RPMI7951 (cell line): ENCODE measurements around the gene PSMB8. TPM values are rescaled to one million over a fixed set of nuclear protein-coding genes. Genes with fewer than 3 reads are reported as not detected.
"Not testable (repeated sequence)": the region's sequence is repeated elsewhere in the genome, so short reads cannot be mapped to it uniquely, and the experiment has no call there.

Experiments
- DNase-seq: peaks from one replicate; pipeline ENCODE4 v3.0.0-alpha.2; 2012; ENCODE audit warnings: low read depth
- total RNA-seq: library from RNA; depleted of rRNA; stranded (reverse); fragments of >200 nt; shearing (Covaris generic); gene quantifications from 2 replicates; pipeline ENCODE4 v1.2.3, GENCODE V29; 2014; rRNA removed

The PSMB8 gene
- total RNA-seq = 141 and 189 TPM in 2 replicates

DNA sequence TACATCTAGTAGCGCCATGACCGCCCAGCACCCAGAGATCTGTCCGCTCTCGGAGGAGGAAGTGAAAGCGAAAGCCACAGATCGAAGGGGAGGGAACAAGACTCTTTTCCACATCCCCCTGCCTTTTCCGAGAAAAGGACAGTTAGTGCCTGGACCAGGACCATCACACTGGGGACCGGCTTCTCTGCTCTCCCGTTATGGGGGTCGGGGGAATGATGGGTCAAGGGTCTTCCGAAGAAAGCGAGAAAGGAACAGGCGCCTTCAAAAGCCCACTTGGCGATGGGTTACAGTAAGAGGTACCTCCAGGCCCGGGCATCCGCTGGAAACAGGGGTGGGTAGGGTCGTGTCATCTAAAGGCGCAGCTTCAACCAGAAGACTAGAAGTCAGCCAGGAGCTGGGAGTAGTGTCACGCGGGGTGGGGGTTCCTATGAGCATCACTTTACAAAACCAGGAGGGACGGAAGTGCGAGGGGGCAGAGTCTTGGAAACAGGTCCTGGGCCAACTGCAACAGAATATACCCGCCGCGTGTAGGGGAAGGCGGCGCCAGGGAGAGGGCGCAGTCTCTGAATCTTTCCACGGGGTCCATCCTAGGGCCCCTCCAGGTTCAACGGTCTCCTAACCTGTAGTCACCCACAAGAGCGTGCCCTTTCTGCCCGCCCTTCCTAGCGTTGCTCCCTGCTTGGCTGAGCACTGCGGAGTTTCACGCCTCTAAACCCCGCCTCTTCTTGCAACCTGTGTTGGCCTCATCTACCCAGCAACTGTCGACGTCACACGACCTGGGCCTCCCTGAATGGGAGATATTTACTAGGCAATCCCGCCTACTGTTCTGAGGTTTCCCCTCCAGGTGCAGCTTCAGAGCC lies at the start of gene PSMB8:
Gene PSMB8, minus strand, starts transcription at position 69 of the 860 bp plus-strand sequence. Its CDS starts 51 bp downstream, at position 18.
- DNase-seq = peak; percentile 92

DNA sequence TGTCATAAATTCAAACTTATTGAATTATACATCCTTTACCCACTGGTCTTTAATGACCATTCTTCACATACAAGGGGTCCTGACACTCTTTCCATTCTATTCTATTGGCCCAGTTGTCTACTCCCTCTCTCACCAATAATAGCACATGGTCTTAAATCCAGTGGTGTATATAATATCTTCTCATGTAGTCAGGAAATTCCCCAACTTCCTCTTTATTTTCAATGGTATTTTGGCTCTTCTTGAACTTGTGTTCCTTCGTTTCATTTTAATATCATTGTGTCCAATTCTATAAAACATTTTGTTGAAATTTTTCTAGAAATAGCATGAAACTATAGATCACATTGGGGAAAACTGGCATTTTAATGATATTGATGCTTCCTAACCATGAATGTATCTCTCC lies 47.0 kb upstream of the PSMB8 start:
- no peak for DNase-seq

DNA sequence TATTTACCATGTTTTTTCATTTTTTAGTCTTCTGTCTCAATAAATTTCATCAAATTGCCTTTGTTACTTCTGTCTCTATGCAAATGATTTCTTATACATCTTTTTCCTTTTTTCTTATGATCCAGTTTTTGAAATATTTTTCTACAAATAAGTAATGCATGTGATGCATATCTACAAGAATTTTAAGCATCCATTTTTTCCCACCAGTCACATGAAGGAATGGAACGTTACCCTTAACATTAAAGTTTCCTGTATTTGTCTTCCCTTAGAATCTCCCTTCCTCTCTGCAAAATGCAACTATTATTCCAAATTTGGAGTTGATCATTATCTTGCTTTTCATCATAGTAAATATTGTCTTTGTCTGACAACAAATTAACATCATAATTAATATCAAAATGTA lies 45.7 kb upstream of the PSMB8 start:
- DNase-seq = no peak

DNA sequence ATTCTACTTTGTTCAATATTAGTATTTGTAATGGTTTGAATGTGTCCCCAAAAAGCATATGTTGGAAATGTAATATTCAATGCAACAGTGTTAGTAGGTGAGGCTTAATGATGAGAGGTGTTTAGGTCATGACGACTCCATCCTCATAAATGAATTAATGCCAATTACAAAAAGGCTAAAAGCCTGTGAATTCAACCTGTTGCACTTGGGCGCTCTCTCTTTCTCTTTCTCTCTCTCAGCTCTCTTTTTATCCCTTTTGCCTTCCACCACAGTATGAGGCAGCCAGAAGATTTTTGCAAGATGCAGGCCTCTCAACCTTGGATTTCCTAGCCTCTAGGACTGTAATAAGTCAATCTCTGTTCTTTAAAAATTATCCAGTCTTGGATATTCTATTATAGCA lies 44.7 kb upstream of the PSMB8 start:
- no peak for DNase-seq

DNA sequence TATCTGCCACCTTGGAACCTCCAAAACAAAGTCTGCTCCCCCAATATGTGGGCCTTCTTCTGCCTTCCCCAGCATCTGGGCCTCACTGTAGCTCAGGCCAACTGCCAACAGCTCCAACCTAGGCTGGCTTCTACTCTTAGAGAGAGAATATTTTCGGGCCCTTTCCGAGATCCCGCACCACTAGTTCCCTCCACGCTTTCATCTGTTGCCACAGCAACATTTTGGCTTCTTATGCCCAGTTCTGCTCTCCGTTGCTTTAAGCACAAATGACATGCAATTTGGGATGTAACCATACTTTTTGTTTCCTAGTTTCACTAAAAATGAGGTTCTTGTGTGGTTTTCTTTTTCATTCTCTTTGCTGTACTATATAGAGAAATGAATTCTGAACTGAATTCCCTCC lies 43.8 kb upstream of the PSMB8 start:
- no peak for DNase-seq

DNA sequence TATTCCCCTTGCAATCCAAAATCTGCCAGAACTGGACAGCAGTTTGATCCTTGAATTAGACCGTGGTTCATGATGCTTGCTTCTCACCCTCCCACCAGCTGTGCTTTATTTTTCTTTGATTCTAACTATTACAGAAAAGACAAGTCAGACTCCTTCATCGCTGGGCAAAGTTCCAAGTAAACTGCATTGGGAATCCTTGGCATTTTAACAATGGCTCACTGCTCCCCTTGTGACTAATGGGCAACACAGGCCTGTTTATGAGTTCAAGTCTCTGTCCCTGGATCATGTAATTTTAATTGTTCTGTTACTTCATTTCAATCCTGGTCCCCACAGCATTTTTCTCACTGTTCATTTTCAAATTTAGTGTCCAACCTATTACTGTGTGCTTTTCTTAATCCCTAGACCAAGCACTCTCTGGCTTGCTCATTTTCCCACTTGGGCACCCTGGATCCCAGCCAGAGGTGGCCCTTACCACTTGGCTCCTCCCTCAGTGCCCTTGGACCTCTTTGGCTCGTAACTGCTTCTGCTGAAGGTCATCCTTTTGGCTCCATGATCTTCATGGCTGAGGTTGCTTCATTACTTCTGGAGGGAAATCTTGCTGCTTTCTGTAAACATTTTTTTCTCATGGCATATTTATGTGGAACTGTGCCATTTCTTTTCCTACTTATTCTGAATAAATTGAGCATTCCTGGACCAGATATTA lies 43.0 kb upstream of the PSMB8 start:
- peak; percentile 67 for DNase-seq

DNA sequence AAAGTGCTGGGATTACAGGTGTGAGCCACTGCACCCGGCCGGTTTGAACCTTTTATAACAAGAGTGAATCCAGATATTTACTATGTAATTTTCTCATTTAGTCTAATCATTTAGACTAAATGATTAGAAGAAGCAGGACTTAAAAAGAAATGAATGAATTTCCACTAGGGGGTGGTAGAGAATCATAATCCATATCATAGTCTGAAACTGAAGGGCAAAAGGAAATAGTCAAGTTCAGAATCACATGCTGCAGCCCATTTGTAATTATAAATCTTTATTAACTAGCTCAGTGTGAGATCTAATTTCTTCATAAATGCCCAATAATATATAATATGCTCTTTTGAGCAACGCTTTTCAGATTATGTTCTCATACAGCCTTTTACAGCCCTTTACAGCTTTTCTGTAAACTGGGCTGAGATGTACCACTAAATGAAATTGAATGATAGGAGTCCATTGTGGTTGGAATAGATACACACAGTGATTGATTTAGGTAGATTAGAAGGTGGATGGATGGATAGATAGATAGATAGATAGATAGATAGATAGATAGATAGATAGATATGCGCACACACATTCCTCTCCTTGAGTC lies 41.9 kb upstream of the PSMB8 start:
- DNase-seq = peak; percentile 73

DNA sequence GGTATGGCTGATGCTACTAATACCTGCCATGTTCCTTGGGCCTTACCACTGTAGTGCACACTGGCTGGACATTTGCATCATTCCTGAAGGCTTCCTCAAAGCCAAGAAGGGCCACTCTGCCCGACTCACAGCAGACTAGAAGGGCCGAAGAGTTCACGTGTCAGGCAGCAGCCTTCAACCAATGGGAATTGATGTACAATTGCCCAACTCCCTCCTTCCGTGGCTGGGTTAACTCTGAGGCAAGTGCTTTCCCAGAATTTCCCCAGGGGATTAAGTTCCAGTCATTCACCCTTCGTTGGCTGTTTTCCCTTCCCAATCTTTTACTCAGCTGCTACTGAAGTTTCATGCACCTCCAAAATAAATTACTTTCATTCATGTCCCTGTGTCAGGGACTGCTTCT lies 39.9 kb upstream of the PSMB8 start:
- peak; percentile 66 for DNase-seq

DNA sequence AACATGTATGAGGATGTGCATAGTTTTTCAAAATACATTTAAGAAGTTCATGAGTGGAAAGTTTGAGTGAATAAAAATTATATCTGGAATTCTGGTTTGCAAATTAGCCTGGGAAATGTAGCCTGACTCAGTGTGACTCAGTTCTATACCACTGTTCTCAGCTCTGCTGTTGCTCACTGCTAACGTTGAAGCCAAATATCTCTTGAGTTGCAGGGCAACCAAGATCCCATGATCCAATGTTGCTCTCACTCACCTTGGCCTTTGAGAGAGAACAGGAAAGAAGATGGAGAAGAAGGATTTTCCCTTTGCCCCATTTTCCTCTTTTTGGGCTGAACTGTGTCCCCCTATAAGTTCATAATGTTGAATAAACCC lies 39.0 kb upstream of the PSMB8 start:
- peak; percentile 25 for DNase-seq

DNA sequence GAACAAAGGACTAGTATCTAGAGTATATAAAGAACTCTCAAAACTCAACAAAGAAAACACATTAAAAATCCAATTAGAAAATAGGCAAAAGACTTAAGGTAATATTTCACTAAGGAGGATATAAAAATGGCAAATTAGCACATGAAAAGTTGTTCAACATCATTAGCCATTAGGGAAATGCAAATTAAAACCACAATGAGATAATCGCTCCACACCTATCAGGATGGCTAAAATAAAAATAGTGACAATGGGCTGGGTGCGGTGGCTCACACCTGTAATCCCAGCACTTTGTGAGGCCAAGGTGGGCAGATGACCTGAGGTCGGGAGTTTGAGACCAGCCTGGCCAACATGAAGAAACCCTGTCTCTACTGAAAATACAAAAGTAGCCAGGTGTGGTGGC lies 37.1 kb upstream of the PSMB8 start:
- DNase-seq = not testable (repeated sequence)

DNA sequence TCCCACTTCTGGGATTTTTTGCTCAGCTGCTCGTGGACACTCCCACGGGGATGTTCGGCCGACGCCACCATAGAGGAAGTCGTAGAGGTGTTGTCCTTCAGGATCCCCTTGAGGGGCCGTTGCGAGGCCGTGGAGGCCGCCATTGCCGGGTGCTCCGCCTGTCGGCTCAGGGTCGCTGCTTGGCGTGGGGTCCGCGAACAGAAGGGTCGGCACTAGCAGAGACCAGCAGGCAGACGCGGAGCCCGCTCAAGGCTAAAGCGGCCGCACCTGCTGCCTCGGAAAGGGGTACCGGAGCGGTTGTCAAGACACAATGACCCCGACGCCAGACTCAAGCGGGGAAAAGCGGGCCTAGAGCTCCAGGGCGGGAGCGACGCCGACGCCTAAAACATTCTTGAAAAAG lies 35.8 kb upstream of the PSMB8 start:
- DNase-seq = no peak

DNA sequence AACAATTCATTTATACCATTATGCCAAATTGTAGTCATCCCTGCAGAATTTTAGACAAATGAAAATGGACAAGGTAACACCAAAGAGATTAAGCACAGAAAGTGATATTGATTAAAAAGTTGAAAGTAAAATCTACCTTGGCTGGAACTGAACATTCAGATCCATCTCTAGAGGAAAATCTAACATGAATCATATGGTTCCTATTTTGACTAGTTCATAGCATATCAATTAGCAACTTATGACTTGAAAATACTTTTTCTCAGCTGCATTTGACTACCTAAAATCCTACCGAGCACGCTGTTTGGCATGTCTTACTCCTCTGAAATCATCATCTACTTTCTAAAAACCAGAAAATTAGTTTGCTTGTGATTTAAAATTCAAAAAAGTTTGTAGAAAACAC lies 32.8 kb upstream of the PSMB8 start:
- DNase-seq = no peak

DNA sequence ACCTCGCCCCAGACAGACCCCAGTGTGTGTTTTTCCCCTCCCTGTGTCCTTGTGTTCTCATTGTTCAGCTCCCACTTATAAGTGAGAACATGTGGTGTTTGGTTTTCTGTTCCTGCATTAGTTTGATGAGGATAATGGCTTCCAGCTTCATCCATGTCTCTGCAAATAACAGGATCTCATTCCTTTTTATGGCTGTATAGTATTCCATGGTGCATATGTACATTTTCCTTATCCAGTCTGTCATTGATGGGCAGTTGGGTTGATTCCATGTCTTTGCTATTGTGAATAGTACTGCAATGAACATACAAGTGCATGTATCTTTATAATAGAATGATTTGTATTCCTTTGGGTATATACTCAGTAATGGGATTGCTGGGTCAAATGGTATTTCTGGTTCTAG lies 30.1 kb upstream of the PSMB8 start:
- DNase-seq = not testable (repeated sequence)

DNA sequence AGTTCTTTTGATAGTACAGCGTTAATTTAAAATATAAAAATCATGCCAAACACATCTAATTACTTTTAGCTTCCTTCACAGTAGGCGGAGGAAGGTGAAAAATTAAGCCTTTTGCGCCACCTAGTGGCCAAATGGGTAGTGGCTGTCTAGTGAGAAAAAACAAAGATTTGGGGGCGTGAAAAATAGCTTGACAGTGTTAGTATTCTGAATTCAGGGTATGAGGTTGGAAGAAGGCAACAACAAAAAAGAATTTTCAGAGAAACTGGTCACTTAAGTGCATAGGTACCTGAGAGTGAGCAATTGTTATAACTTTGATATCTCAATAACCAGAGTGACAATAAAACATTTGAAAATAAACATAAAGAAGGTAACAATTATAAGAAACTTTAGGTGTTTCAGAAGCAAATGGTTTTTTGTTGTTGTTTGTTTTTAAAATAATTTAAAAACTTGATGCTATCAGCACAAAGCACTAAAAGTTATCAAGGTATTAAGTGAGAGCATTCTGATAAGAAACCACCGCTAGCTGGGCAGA lies 24.5 kb upstream of the PSMB8 start:
- peak; percentile 68 for DNase-seq

DNA sequence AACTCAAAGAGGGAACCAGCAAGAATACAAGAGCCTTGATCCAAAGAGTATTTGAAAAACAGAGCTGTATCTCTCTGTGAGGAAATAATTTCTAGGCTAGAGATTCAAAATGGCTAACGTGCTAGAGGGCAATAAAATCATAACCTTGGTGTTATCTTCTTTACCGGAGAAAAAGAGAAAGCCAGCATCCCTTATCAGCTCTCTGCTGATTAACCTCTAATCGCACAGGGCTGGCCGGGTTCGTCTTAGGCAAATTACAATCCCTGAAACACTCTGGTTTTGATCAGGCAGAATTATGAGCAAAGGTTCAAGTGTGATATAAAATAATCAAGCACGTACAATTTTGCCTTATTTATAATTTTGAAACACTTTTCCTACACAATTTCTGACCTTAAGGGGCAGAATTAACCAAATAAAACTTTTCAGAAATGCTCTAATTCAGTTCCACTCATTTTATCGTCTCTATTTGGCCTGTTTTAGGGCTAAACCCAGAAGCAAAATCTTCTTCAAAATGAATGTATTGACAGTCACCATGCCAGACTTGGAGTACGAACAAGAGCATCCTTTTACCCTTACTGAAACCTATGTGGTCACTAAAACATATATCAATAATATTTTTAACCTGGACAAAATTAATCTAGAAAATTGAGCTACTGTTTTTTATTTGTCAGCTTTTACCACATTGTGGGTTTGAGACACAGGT lies 23.9 kb upstream of the PSMB8 start:
- no peak for DNase-seq

DNA sequence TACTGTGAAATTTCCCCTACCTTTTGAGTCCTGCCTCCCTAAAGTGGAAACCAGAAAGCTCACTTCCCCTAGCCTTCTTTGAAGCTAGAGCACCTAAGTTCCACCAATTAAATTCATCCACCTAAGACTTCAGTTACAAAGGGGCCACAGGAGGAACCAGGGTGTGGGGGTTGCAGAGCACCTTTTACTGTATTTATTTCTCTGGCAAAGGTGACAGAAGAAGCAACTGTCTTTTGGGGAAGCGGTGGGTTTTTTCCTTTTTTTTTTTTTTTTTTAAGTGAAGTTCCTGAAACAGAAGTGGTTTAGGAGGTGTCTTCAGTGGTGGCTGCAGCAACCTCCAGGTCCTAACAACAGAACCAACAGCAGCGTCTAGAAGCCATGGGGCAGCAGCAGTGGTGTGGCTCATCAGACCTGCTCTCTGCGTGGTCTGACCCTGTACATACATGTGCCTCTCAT lies 23.2 kb upstream of the PSMB8 start:
- DNase-seq = no peak

DNA sequence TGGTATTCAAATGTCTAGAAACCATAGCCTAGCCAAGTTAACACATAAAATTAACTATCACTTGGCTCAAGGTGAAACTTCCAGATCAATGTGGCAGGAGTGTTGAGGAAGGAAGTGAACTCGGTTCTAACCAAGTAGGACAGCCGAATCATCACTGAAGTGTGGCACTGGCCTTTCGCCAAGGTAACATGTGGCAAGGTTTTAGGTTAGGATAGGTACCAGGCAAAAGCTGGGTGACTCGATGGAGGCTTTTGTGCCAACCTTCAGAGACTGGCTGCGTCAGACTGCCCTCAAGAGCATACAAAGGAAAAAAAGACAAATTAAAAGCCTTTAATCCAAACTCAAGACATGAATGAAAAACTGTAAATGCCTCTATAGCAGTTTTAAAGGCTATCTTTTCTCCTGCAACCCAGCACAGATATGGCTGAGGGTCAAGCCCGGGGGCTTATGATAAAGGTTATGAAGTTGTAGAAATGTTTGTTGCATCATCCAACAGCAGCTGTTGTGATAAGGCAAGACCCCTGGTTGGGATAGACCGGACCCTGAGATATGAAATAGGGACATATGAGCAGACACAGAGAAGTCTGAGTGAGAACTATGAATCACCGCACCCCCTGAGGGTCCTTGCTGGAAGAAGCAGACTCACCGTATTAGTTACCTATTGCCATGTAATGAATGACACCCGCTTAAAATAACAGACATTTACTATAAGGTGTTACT lies 22.0 kb upstream of the PSMB8 start:
- DNase-seq = no peak

DNA sequence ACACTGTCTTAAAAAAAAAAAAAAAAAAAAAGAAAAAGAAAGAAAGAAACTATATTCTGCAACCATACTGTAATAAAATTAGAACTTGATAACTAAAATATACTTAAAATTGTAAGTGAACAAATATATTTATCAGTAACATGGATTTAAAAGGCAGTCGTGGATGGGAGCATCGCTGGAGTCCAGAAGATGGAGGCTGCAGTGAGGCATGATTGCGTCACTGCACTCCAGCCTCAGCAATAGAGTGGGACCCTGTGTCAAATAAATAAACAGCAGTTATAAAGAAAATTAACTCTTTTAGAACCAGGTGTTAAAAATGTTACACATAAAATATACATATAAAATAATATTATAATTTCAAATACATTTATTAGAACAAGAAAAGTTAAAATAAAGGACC lies 18.9 kb upstream of the PSMB8 start:
- no peak for DNase-seq

DNA sequence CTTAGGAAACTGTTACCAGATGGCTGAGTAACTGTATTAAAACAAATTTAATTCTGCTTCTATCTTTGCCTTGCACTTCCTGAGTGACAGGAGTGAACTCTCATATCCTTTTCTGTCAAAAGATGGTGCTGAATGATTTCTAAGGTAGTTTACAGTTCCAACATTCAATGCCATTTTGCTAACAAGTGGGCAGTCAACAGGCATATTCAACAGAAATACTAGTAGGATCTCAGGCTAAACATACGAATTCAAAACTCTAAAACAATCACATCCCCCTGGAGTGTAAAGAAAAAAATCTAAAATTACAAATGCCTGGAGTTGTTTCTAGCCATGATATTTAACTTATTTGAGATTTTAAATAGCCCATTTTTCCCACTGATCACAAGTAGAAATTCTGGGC lies 16.8 kb upstream of the PSMB8 start:
- DNase-seq = no peak

DNA sequence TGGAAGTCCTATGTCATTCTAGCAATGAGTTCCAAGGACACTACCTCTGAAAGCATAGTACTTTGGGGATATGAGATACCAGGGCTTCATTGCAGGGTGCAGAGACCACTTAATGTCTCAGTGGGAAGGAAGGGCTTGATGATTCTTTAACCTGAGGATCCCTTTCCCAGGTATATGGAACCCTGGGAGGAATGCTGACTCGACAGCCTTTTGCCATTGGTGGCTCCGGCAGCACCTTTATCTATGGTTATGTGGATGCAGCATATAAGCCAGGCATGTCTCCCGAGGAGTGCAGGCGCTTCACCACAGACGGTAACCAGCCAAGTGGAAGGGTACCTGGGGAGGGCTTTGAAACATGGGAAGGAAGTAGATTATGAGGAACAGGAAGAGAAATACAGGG lies 14.3 kb upstream of the PSMB8 start:
- no peak for DNase-seq
